T-helper 2 cell (primary cell): ENCODE results near the gene MYPOP.
A peak's percentile ranks its signal among the peaks of the same experiment; 100 is the strongest.
"Not testable (repeated sequence)": the region's sequence is repeated elsewhere in the genome, so short reads cannot be mapped to it uniquely, and the experiment has no call there.

Experiments used
- DNase-seq, 5 experiments: peaks; one replicate each; pipeline versions ENCODE4 v3.0.0 to v3.0.0-alpha.2; 2012 to 2022

Gene MYPOP

GRCh38 chr19:45882652-45883585 lies 19.5 kb downstream of the MYPOP start:
- DNase-seq = peak; percentile 65 to 83 (median 77)

- no peak for DNase-seq
These were observed 20.4 kb downstream of the MYPOP start for GRCh38 chr19:45881909-45882528.

- DNase-seq = no peak
These were observed 21.1 kb downstream of the MYPOP start for GRCh38 chr19:45881082-45881908.

- no peak for DNase-seq
These were observed 22.4 kb downstream of the MYPOP start for GRCh38 chr19:45879971-45880370.

- no peak for DNase-seq
These were observed 23.4 kb downstream of the MYPOP start for GRCh38 chr19:45879055-45879454.

- no peak for DNase-seq
These were observed 24.2 kb downstream of the MYPOP start for GRCh38 chr19:45878043-45878794.

- peak in 1 of 5 experiments; percentile 27 for DNase-seq
These were observed 25.8 kb downstream of the MYPOP start for GRCh38 chr19:45876411-45877197.

GRCh38 chr19:45876161-45876410 lies 26.3 kb downstream of the MYPOP start:
- DNase-seq = peak in 1 of 5 experiments; percentile 61

- no peak for DNase-seq
These were observed 27.8 kb downstream of the MYPOP start for GRCh38 chr19:45874620-45874966.

GRCh38 chr19:45873219-45873772 lies 29.1 kb downstream of the MYPOP start:
- no peak for DNase-seq

GRCh38 chr19:45872095-45872919 lies 30.1 kb downstream of the MYPOP start:
- no peak for DNase-seq

- DNase-seq = no peak
These were observed 31.6 kb downstream of the MYPOP start for GRCh38 chr19:45870798-45871197.

GRCh38 chr19:45867241-45867640 lies 35.2 kb downstream of the MYPOP start:
- not testable (repeated sequence) for DNase-seq

GRCh38 chr19:45866400-45867176 lies 35.8 kb downstream of the MYPOP start:
- DNase-seq = no peak

GRCh38 chr19:45865269-45865948 lies 37.0 kb downstream of the MYPOP start:
- DNase-seq = no peak

GRCh38 chr19:45864629-45865082 lies 37.8 kb downstream of the MYPOP start:
- DNase-seq = no peak

GRCh38 chr19:45863840-45864628 lies 38.4 kb downstream of the MYPOP start, which contains the start of gene FOXA3:
TSS of gene FOXA3 (plus strand) at chr19:45864326. CDS start at chr19:45864457, 131 bp downstream.
- DNase-seq = peak; percentile 24 to 64 (median 45)

- no peak for DNase-seq
These were observed 39.0 kb downstream of the MYPOP start for GRCh38 chr19:45863335-45863839.
